H1 (cell line): ENCODE results near the gene SLC35B1.

Experiments used
- CTCF ChIP-seq, 3 experiments: IDR thresholded peaks; 1 replicate in 2 of 3; 2 replicates in 1 of 3; pipeline versions ENCODE4 v1.5.1 to v1.6.1; 2011; ENCODE audit warnings: low read length in 3 of 3, mild to moderate bottlenecking in 3 of 3, inconsistent platforms in 2 of 3, low read depth in 1 of 3, moderate library complexity in 1 of 3; ENCODE audit not compliant: insufficient read depth in 1 of 3; ENCODE audit errors: control extremely low read depth in 1 of 3
- EP300 ChIP-seq, 2 experiments: IDR thresholded peaks; 1 replicate in 1 of 2; 2 replicates in 1 of 2; pipeline ENCODE4 v1.6.1; 2011 to 2012; ENCODE audit warnings: low read depth in 2 of 2, low read length in 2 of 2, mild to moderate bottlenecking in 2 of 2, borderline replicate concordance in 1 of 2, inconsistent platforms in 1 of 2, moderate library complexity in 1 of 2

- TF ChIP-seq CTCF (IDR thresholded peaks at IDR 0.05; ENCODE audit: control extremely low read depth in 1 of 3, insufficient read depth in 1 of 3, low read depth in 1 of 3, low read length in 3 of 3) = no peak
- no peak for TF ChIP-seq EP300 (IDR thresholded peaks at IDR 0.05; ENCODE audit: borderline replicate concordance in 1 of 2, low read depth in 2 of 2, low read length in 2 of 2)
Observed at GRCh38 chr17:49670641-49671040, 37.1 kb downstream of the SLC35B1 start.
